Lower leg skin (tissue), 4 donors: ENCODE measurements around the gene SPRED2. TPM values are rescaled to one million over a fixed set of nuclear protein-coding genes. Genes with fewer than 3 reads are reported as not detected.
A peak's percentile ranks its signal among the peaks of the same experiment; 100 is the strongest.

Experiments
- DNase-seq, 2 donors: peaks; one replicate each; pipeline ENCODE4 v3.0.0-alpha.2; 2019; ENCODE audit warnings: low spot score in 2 of 2
- H3K4me3 ChIP-seq: fragments of 200-600 bp; sonication (generic); 2 replicates; pipeline ENCODE4 v1.5.1; 2017; ENCODE audit warnings: mild to moderate bottlenecking, low read depth; ENCODE audit not compliant: poor library complexity, severe bottlenecking
- CTCF ChIP-seq, 3 donors: fragments of 450-650 bp; IDR thresholded peaks; one replicate each; pipeline ENCODE4 v1.5.1; 2016; ENCODE audit warnings: antibody characterized with exemption in 3 of 3, mild to moderate bottlenecking in 3 of 3, moderate library complexity in 2 of 3
- POLR2A ChIP-seq, 2 donors: fragments of 450-650 bp; IDR thresholded peaks; one replicate each; pipeline ENCODE4 v1.6.1; 2016 to 2017; ENCODE audit warnings: antibody characterized with exemption in 2 of 2, mild to moderate bottlenecking in 1 of 2, moderate library complexity in 1 of 2
- WGBS, 2 donors: methylation state at CpG; one replicate each; pipeline ENCODE4 v1.1.5; 2018; 5-methylcytosine and 5-hydroxymethylcytosine counted together
- intact Hi-C: fragments of 100-400 bp; cut with DNase I; formaldehyde crosslinking; loops from one replicate; pipeline ENCODE4 v1.15.0; 2023; ENCODE audit warnings: low total_unique reads
- total RNA-seq, 4 donors: library from RNA; depleted of rRNA; stranded (reverse); fragments of >200 nt; gene quantifications; one replicate each; pipeline ENCODE4 v1.1.0, GENCODE V29; 2016

The SPRED2 gene
- total RNA-seq, 4 donors from 2014 or later: 14.5 to 21.7 (median 16.6) TPM

- DNase-seq: peak in 1 of 2 donors; percentile 25
- no peak overlapping the region for H3K4me3 ChIP-seq
- intact Hi-C loops: no loop called here
- 73 to 82% methylated on average over 8 of the region's 8 CpGs for WGBS, 2 donors
- TF ChIP-seq POLR2A (IDR thresholded peaks at IDR 0.05): no peak
- no peak for TF ChIP-seq CTCF (IDR thresholded peaks at IDR 0.05)
These were observed 117.5 kb downstream of the SPRED2 start for GRCh38 chr2:65314801-65315441.

GRCh38 chr2:65313954-65314256 is 118.5 kb downstream of the SPRED2 start:
- intact Hi-C loops: no loop called here
- TF ChIP-seq POLR2A (IDR thresholded peaks at IDR 0.05): no peak
- TF ChIP-seq CTCF (IDR thresholded peaks at IDR 0.05): no peak
- H3K4me3 ChIP-seq: no peak overlapping the region
- 96 to 97% methylated on average over 24 of the region's 24 CpGs for WGBS, 2 donors
- DNase-seq: no peak

GRCh38 chr2:65313126-65313953 is 119.1 kb downstream of the SPRED2 start:
- no peak for DNase-seq
- H3K4me3 ChIP-seq: no peak overlapping the region
- WGBS, 2 donors: 91 to 93% methylated on average over 49 to 52 of the region's 52 CpGs
- intact Hi-C loops: no loop called here
- no peak for TF ChIP-seq CTCF (IDR thresholded peaks at IDR 0.05)
- no peak for TF ChIP-seq POLR2A (IDR thresholded peaks at IDR 0.05)

- DNase-seq: no peak
- TF ChIP-seq CTCF (IDR thresholded peaks at IDR 0.05): no peak
- no peak for TF ChIP-seq POLR2A (IDR thresholded peaks at IDR 0.05)
- 92 to 93% methylated on average over 7 of the region's 7 CpGs for WGBS, 2 donors
- intact Hi-C loops: no loop called here
- no peak overlapping the region for H3K4me3 ChIP-seq
These were observed 120.8 kb downstream of the SPRED2 start for GRCh38 chr2:65311596-65311995.

- no peak overlapping the region for H3K4me3 ChIP-seq
- TF ChIP-seq POLR2A (IDR thresholded peaks at IDR 0.05) (no peak), CTCF (IDR thresholded peaks at IDR 0.05) (no peak)
- DNase-seq: no peak
- intact Hi-C loops: no loop called here
- 79 to 83% methylated on average over 6 of the region's 6 CpGs for WGBS, 2 donors
These were observed 121.3 kb downstream of the SPRED2 start for GRCh38 chr2:65311049-65311448.
